SK-N-DZ (cell line): ENCODE data around the gene BPGM.
"Not testable (repeated sequence)": the region's sequence is repeated elsewhere in the genome, so short reads cannot be mapped to it uniquely, and the experiment has no call there.

Source experiments
- DNase-seq: peaks from one replicate; pipeline ENCODE4 v3.0.0-alpha.2; 2015; ENCODE audit warnings: low spot score

BPGM gene

DNA sequence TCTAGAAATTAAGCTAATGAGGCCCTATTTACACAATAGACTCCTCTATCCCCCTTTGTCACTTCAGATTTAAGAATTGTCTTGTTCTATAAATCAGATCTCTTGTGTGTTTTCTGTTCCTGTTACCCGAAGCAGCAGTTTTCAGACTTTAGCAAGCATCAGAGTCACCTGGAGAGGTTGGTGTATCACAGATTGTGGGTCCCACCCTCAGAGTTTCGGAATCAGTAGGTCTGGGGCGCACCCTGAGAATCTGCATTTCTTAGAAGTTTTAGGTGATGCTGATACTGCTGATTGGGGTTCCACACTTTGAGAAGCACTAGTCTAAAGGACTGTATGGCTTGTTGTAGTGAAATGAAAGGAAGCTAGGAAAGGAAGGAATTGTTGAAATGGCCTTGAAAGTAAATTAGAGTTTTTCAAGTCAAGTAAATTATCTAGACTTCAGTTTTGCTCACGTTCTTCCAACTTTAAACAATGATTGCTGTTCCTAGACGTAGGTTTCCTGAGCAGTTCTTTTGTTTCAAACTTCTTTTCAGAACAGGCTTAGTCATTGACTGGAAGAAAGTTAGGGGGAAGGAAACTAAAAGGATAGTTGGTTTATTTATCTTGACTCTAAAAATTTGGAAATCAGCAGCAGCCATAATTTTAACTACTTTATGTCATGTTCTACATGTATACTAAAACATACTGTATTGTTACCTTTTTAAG, 15.7 kb downstream of the BPGM start:
- DNase-seq = no peak

DNA sequence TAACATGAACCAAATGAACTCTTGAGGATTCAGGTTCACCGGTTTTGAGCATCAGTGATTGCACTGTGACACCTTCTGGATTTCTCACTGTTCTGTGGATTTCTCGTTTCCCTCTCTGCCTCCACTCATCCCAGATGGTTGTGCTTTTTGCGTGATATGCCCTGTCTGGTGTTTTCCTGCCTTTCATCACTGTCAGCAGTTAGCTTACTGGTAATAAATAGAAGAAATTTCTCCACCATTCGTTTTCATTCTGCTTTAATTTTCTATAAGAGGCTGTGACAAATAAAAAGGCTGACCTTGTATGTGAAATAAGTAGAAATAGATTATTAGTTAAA, 16.2 kb downstream of the BPGM start:
- DNase-seq = no peak

DNA sequence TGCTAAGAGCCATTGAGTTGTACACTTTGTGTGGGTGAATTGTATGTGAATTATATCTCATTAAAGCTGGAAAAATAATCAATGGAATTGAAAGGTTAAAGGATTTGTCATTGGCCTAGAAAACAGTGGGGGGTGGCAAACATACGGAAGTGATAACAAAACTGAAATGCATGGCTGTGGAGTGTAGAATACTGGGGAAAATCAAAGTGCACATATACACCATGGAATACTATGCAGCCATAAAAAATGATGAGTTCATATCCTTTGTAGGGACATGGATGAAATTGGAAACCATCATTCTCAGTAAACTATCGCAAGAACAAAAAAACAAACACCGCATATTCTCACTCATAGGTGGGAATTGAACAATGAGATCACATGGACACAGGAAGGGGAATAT, 18.4 kb downstream of the BPGM start:
- not testable (repeated sequence) for DNase-seq

DNA sequence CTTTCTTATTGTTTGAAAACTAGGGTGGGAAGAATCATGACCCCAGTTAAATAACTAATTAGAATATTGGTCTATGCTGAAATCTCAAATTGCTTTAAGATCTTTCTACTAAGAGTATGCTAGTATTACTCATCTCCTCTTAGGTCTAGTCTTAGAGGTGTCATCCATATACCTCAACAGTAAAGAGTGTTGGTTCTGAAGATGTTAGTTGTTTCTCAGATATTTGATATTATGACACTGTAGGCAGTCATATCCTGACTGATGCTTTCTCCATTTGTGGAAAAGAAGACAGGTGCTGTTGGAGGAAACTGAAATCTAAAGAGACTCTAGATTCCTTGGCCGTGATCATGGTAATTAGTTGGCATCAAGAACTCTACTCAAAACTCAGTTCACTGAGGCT, 21.2 kb downstream of the BPGM start:
- DNase-seq = no peak

DNA sequence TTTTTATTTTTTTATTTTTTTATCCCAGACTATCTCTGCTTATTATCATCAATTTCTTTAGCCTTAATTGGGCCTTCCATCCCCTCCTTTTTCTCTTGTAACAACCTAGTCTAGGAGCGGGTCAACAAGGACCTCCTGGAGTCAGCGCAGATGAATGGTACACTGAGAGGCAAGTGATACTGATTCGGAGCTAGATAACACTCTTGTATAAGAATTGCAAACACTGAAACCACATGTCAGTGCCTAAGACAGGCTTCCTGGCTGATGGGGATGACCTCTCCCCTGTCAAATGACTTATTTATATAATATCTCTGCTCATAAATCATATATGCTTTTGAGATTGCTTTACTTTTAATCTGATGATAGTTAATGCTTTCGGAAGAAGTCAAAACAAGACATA, 22.7 kb downstream of the BPGM start:
- DNase-seq = no peak

DNA sequence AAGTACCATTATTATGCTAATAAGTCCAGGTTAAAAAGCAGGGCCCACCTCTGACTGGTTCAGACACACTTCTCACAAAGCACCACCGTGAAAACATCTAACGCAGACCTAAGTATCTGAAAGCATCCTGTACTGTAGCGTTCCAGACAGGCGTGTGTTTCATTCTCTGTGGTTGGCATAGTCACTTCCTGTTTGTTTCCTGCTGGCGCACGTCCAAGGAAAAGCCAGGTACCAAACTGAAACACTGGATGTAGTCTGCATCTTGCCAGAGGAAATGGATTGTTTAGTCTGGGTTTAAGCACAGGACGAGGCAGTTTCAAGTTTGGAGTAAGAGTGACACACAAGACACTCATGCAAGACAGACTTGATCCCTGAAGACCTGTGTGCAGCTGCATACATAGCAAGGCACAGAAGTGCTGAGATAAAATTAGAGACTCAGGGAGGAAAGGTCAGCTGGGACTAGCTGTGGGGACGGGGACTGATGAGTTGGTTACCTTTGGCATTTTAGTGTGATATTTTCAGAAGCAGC, 23.3 kb downstream of the BPGM start:
- no peak for DNase-seq

DNA sequence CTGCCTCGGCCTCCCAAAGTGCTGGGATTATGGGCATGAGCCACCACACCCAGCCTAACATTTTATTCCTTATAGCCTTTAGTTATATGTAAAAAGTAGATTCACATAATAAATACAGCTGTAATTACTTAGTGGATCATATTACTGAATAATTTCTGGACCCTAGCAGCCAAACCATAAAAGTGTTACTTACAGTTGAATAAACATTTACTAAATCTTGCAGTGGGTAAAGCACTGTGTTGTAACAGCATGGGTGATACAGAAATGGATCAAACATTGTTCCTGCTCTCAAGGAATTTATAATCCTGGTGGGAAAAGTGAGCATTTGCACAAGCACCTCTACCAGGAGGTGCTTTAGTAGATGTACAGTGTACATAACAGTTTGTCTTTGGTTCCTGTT, 25.0 kb downstream of the BPGM start:
- no peak for DNase-seq

DNA sequence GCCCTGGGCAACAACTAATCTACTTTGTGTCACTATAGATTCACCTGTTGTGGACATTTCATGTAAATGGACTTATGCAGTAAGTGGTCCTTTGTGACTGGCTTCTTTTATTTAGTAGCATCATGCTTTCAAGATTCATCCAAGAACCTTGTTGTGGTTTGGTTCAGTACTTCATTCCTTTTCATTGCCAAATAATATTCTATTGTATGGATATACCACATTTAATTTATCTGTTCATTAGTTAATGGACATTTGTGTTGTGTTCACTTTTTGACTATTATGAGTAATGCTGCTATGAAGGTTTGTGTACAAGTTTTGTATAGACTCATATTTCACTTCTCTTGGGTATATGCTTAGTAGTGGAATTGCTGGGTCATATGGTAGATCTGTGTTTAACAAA, 27.8 kb downstream of the BPGM start:
- no peak for DNase-seq

DNA sequence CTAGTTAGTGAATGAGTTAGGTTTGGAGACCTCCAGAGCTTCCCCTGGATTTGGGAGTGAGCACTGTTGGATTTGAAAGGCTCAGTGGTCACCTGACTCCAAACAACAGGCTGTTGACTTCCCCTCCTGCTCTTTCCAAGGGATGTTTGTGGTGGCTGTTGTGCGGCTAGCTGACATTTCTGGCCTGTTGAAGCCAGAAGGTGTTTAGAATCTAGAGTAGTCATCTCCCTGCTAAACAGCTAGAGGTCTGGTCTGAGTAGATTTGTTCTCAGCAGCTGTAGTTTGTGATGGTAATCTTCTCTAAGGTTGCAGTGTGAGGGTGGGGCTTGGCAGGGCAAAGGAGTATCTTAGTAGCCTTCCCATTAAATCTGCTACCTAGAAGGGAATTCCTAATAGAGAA, 30.1 kb downstream of the BPGM start:
- no peak for DNase-seq

DNA sequence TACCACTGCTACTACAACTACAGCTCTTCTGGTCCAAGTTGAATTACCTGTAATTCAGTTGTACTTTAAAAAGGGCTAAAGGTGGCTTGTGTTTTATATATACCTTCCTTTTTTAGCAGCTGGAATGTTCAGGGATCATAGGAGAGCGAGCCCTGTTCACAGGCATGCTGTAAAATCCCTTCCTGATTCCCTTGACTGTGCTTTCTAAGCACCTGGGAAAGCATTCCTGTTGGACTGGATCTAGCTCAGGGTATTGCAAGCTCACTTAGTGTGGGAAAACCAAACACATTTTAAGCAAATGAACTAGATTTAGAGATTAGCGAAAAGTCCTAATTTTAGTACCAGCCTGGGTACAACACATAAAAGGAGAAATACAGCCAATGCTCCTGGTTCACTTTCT, 31.5 kb downstream of the BPGM start:
- DNase-seq = no peak

DNA sequence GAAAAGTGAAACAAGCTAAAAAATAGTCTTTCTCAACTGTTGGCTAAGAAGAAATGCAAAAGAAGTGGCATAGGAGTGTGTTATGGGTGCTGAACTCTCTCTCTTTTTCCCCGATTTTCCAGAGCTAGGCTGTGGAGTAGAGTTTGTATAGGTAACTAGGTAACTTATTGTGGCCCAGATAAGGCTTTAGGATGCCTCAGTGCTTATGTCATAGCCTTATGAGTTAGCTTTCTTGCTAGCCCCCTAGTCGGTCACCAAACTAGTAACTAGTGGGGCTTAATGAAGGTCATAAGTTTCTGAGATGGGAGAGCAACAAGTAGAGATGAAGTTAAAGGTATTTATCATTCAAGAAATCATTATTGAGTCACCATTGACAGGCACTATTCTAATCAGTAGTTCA, 32.4 kb downstream of the BPGM start:
- no peak for DNase-seq

DNA sequence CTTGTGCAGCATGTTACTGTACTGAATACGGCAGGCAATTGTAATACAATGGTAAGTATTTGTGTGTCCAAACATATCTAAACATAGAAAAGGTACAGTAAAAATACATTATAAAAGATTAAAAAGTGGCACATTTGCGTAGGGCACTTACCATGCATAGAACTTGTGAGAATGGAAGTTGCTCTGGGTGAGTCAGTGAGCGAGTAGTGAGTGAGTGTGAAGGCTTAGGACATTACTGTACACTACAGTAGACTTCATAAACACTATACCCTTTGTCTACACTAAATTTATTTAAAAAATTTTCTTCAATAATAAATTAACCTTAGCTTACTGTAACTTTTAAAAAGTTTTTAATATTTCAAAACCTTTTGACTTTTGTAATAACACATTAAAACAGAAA, 37.5 kb downstream of the BPGM start:
- no peak for DNase-seq

DNA sequence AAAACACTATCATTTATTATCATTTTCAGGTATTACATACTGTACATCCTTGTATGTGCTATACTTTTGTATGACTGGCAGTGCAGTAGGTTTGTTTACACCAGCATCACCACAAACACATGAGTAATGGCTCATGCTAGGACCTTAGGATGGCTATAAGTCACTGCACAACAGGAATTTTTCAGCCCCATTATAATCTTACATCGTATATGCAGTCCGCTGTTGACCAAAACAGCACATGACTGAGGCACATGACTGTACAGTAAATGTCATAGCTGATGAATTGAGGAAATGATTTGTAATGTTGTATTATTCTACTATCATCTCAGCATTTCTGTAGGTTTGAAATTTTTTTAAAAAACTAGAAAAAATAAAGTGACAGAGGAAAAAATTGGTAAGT, 38.6 kb downstream of the BPGM start:
- no peak for DNase-seq

DNA sequence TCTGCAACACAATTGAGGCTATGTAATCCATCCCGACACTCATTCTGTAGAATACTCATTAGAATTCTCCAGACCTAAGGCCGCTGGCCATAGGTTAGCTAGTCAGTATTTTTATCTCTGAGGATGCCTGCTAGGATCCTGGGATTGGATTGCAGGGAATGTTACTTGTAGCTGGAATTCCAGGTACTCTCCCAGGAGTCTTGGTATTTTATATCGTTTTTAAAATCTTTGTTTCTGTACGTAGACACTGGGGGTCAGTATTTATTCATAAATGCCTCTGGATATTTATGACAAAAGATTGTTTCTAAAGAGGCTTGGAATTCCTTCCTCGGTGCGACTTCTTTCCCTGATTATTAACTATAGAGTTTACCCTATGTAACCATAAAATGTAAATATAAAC, 40.1 kb downstream of the BPGM start:
- no peak for DNase-seq

DNA sequence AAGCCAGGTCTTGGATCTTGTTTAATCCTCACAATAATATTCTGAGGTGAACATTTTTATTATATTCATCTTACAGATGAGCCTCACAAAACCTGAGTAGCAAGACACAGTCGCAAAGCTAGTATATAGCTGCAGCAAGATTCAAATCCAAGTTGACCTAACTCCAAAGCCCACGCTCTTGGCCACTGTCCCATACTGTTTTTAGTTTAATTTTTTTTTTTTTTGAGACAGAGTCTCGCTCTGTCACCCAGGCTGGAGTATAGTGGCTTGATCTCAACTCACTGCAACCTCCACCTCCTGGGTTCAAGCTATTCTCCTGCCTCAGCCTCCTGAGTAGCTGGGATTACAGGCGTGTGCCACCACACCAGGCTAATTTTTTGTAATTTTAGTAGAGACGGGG, 42.9 kb downstream of the BPGM start:
- not testable (repeated sequence) for DNase-seq

DNA sequence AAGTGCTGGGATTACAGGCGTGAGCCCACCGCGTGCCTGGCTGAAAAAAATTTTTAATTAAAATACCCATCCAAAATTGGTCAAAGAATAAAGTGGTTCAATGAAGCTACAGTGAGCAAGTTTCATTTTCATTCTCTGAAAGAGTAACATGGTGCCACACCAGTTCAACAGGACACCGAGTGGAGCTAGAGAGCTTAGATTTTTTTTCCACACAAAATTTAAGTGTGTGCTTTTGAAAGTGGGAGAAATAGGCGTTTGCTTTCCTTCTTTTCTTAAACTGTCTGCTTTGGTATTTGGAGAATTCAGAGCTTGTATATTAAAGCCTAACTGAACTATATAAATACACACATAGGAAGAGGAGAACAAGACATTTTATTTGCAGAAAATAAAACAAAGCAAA, 43.4 kb downstream of the BPGM start:
- no peak for DNase-seq

DNA sequence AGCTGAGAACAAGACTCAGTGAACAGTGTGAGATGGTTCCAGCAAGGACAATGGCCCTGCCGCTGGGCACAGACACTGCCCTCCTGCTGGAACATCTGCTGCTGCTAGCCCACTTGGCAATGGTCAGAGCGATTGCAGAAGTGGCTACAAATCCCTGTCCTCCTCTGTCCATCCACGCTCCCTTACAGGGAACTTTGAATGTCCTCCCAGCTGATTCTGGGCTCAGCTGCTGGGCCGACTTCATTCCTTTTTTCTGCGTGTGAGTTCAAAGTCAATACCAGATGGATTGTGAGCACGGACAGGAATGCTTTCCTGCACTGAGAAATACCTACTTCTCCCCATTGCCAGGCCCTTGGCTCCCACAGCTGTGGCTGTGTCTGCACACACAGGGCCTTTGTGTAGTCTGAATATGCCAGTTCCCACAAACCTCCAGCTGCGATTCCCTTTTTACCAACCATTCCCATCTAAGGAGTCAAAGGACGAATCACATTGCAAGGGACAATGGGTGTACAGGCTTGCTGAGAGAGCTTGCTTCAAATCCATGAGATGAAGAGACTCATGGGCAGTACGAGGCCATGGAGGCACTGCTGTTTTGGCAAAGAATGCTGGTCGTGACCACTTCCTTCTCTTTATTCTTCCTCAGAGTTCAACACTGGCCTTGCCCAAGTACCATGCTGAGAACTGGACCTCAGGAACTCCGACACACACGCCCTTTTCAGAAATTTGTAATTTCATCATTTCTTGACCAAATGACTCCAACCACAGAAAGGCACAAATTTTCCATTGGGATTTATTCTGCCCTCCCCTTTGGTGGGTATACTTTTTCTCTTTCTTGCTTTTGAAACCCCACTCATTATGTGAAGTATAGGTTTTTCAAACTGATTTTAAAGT, 44.2 kb downstream of the BPGM start:
- DNase-seq = no peak

DNA sequence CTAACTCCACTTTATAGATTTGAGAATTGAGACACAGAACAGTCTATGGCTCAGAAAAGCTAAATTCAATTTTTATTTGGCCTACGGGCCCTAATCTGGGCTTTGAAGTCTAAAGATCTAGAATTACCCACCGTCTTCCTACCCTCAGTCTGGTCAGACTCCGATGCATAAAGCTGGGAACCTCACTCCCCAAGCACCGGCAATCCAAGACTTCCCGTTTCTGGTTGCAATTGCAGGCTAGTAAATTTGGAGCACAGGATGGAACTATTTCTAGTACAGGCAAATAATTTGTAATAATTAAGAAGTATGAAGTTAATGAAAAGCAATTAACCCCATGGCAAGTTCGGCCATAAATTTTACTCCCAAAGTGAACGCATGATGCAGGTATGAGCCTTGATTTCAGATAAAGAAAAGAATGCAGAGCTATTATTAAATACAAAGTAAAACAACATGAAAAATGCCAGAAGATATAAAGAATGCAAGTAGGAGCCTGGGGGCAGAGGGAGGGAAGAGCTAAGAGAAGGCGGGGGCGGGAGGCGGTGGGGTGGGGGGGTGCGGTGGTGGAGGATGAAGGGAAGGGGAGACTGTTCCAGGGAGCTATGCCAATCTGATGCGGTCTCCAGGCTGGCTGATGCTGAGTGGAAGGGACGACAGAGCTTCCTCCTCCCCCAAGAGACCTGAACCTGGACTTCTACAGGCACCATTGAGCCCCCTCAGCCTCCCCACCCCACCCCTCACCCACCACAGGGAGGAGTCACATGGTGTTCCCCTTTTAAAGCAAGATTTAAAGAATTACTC, 45.1 kb downstream of the BPGM start:
- DNase-seq = no peak

DNA sequence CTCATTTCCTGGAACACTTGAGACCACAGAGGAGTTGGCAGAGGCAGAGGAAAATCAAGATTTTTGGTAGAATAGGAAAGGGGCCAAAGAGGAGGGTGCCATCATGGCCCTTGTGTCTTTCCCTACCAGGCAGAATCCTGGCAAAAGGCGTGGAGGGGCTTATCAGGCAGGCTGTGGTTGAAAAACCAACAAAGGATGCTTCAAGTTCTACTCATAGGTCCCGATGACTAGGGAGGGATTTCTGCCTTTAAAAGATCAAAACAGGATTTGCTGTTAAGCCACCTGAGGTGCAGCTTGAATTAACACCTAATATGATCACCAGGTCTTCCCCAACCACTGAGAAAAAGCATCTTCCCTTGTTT, 45.7 kb downstream of the BPGM start:
- no peak for DNase-seq

DNA sequence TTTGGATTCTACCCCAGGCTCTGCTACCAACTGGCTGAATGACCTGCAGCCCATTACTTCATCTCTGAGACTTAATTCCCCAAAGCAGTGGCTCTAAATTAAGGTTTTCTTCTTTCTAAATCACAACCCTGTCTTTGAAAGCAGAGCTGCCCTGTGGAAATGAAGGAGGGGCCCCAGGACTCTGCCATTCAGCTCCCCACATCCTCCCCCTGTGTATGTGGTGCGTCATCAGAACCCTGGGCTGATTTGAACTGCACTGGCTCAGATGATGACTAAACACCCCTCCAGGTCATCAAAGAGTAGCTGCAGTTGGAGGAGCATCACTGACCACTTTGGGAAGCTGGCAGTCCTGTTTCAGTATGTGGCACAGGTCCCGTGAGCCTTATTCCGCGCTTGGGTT, 46.6 kb downstream of the BPGM start:
- no peak for DNase-seq

DNA sequence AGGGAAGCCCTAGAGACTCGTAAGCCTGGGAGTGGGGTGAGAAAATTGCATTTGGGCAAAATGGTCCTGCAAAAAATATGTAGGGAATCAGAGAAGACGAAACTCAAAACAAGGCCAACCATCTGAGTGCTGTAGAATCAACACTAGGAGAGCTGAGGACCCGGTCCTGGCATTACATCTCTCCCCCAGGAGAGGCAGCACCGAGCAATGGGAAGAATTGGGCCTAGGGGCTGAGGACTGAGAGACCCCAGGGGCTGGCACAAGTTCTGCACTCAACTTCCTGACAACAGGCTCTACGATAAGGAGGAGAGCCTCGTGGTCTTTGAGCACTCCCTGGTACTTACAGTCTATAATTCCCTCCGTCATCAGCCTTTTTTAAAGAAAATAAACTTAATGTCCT, 47.6 kb downstream of the BPGM start:
- DNase-seq = no peak

DNA sequence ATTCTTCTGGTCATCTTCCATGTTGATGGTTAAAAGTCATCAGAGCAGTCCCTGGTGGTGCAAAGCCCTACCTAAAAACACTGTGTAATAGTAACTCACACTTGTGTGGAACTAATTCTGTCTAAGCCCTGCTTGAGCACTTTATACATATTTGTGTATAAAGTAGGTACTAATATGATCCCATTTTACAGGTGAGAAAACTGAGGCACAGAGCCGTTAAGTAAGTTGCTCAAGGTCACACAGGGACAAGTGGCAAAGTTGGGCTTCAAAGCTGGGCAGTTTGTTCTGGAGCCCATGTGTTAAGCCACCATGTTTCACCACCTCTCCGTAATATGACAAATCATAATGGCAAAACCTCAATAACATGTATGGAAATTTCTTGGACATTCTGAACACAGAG, 48.1 kb downstream of the BPGM start:
- DNase-seq = no peak
